NCI-H1105 treated with DMSO at 0.1 percent for 48 hours (cell line): ENCODE data around the gene MGAT1.
"Not testable (repeated sequence)": the region's sequence is repeated elsewhere in the genome, so short reads cannot be mapped to it uniquely, and the experiment has no call there.

Experiments used
- DNase-seq: peaks from one replicate; lab custom pipeline; 2025; lab: John Stamatoyannopoulos, UW

The MGAT1 gene

DNA sequence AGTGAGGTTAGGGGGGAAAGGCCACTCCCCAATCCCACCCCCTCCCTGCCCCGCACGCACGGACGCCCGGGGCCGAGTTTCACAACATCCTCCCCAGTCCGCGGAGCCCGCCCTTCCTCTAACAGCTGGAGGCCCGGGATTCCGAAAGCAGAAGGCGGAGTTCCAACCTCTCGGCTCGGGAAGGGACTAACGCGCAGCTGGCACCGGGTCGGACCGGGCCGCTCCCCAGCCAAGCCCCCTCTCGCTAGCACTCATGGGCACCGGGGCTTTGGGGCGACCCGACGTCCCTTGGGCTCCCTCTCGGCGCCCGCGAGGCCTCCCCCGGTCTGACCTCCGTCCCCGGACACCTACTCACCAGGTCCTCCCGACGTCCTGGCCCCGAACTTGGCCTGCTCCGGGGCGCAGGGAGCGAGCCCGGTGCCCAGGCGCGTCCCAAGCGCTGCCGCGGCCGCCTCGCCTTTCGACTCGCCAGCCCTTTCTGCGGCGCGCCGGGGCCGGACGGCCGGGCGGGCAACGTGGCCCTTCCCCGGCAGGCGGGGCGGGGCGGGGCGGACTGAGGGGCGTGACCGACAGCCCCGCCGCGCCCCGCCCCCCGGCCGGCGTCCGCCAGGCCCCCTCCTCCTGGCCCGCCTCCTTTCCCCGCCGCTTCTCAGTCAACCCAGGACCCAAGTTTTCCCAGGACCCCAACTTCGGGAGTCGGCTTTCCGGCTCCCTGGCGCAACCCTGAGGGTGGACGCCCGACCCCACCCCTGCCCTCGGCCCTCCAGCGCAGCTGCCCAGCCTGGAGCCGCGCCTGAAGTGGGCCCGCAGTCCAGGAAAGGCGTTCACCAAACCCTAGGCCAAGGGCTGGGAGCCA, at the start of gene MGAT1:
Gene MGAT1 (minus strand): TSS at position 482 of the 856 bp plus-strand sequence. CDS start 9,835 bp downstream, outside the sequence.
- DNase-seq: peak; percentile 14

DNA sequence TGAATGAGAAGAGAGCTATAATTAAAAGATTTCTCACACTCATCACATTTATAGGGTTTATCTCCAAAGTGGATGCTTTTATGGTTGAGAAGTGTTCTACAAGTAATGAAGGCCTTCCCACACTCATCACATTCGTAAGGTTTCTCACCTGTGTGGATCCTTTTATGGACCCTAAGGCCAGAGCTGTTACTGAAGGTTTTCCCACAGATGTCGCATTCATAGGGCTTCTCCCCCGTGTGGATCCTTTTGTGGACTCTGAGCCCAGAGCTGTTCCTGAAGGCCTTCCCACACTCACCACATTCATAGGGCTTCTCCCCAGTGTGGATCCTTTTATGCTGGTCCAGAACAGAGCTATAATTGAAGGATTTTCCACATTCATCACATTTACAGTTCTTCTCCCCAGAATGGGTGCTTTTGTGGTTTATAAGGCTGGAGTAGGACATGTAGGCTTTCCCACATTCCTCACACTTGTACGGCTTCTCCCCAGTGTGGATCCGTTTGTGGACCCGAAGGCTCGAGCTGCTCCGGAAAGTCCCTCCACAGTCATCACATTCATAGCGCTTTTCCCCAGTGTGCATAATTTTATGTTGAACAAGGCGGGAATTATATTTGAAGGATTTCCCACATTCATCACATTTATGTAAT, 48.0 kb upstream of the MGAT1 start:
- no peak for DNase-seq

DNA sequence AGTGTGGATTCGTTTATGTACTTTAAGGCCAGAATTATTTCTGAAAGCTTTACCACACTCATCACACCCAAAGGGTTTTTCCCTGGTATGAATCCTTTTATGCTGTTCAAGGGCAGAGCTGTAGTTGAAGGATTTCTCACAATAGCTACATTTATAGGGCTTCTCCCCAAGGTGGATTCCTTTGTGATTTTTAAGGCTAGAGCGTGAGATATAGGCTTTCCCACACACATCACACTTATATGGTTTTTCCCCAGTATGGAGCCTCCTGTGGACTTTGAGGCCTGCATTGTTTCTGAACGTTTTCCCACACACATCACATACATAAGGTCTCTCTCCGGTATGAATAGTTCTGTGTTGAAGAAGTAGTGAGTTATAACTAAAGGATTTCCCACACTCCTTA, 47.2 kb upstream of the MGAT1 start:
- no peak for DNase-seq

DNA sequence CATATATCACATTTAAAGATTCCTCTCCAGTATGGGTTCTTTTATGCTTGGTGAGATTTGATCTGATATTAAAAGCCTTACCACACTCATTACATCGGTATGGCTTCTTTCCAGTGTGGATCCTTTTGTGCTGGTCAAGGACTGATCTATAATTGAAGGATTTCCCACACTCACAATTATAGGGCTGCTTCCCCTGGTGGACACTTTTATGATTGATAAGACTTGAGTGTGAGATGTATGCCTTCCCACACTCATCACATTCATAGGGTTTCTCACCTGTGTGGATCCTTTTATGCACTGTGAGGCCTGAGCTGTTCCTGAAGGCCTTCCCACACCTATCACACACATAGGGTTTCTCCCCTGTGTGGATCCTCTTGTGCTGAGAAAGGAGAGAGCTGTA, 46.3 kb upstream of the MGAT1 start:
- DNase-seq: no peak

DNA sequence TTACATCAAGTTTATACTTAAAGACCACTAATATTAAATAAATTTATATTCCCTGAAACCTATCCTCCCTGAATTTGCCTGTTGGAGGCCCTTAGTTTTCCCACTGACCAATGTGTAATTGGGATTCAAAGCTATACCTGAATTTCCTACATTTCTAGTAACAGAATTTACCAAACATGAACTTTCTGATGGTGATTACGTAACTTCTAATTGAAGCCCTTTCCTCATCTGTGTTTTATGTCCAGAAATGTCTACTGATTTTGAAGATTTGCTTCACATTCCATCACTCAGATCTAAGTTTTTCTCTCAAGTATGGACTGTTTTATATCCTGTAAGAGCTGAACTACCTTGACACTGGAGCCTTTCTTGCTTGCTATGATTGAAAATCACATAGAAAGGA, 45.7 kb upstream of the MGAT1 start:
- no peak for DNase-seq

DNA sequence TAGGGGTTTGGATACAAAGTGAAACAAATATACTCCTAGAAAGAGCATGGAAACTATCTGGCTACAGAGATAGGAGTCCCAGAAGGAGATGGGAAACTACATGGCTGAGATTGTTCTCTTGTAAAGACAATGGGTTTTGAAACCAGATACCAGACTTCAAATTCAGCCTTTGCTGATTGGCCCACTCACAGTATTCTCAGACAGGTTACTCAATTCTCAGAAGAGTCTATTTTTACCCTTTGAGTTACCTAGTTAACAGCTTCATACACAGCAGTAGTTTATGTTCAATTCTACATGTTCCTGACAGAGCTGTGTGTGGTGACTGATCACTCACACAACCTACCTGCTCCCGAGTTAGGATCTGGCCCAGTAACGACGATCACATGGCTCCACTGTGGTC, 44.4 kb upstream of the MGAT1 start:
- DNase-seq: no peak

DNA sequence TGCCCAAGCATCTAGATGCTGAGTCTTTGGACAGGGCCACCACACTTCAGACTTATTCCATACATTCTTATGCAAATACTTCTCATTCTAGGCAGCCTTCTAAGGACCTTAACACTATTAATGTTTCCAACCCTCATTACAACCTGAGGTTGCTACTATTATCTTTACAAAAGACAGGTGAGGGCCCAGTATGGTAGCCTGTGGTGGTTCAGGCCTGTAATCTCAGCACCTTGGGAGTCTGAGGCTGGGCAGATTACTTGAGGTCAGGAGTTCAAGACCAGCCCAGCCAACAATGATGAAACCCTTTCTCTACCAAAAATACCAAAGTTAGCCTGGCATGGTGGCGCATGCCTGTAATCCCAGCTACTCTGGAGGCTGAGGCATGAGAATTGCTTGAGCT, 42.3 kb upstream of the MGAT1 start:
- DNase-seq: no peak

DNA sequence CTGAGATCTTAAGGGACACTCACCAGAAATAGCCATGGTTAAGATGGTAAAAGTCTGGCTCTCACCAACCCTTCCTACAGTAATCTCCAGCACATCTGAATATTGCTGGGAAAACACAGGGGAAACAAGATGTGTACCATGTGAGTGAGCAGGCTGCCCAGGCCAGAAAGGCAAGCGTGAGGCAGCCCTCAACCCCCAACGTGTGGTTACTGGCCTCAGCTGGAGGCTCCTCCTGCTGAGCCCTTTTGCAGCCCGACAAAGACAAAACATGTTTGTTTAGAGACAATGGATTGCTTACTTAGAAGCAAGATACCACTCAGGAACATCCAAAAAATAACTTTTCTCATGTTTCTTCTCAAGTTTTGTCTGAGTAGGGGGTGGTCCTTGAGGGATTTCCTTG, 41.8 kb upstream of the MGAT1 start:
- no peak for DNase-seq

DNA sequence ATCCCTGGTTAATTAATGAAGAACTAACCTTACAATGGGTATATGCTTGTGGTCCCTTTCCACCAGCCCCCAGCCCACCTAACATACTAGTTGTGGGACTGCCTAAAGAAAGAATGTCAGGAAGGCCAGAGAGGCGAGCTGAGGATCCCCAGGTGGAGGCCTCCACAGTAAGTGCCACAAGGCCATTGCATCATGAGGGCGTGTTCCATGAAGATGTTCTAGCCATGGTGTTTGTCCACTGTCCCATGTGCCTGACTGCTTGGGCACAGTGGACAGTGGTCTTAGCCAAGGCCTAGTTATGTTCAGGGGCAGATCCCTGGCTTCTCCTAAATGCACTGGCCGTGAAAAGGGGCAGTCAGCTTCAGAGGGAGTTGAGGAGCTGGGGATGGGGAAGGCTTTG, 37.3 kb upstream of the MGAT1 start:
- no peak for DNase-seq

DNA sequence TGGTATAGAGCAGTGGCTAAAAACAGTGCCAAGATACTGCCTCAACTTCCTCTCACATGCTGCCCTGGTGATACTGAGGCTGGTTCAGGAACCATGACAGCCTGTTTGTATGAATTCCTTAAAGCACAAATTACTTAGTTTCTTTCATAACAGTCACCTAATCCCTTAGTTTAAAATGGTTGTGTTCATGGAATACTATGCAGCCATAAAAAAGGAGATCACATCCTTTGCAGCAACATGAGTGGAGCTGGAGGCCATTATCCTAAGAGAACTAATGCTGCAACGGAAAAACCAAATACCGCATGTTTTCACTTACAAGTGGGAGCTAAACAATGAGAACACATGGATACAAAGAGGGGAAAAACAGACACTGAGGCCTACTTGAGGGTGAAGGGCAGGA, 36.6 kb upstream of the MGAT1 start:
- no peak for DNase-seq

DNA sequence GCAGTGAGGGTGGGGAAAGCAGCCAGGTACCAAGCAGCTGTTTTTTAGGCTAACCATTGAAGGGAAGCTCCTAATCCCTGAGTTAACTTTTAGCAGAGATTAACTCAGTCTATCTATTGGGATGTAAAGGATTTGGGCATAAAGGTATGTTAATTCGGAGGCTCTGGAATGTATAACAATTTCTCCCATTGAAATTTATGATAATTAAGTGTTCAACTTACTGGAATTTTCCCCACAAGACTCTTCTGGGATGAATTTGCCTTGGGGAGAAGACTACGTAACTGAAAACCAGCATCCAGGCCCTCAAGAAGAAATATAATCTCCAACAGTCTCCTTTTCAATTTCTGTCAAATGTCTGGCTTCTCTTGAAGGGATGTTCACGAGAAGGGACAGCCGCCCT, 34.9 kb upstream of the MGAT1 start:
- no peak for DNase-seq

DNA sequence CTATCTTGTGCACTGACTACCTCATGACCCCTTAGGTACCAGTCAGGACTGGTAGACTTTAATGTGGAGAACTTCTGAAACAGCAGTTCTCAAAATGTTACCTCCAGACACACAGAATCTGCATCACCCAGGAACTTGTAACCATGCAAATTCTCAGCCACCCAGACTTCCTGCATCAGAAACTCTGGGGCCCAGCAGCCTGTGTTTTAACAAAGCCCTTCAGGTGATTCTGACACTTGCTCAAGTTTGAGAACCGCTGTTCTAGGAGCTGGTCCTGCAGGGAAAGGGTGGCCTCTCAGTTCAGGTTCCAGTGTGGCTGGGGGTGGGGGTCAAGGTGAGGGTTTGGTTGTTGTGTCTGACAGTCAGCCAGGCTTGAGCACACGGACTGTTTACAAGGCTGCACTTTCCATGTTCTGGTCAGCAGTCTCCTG, 30.0 kb upstream of the MGAT1 start:
- no peak for DNase-seq

DNA sequence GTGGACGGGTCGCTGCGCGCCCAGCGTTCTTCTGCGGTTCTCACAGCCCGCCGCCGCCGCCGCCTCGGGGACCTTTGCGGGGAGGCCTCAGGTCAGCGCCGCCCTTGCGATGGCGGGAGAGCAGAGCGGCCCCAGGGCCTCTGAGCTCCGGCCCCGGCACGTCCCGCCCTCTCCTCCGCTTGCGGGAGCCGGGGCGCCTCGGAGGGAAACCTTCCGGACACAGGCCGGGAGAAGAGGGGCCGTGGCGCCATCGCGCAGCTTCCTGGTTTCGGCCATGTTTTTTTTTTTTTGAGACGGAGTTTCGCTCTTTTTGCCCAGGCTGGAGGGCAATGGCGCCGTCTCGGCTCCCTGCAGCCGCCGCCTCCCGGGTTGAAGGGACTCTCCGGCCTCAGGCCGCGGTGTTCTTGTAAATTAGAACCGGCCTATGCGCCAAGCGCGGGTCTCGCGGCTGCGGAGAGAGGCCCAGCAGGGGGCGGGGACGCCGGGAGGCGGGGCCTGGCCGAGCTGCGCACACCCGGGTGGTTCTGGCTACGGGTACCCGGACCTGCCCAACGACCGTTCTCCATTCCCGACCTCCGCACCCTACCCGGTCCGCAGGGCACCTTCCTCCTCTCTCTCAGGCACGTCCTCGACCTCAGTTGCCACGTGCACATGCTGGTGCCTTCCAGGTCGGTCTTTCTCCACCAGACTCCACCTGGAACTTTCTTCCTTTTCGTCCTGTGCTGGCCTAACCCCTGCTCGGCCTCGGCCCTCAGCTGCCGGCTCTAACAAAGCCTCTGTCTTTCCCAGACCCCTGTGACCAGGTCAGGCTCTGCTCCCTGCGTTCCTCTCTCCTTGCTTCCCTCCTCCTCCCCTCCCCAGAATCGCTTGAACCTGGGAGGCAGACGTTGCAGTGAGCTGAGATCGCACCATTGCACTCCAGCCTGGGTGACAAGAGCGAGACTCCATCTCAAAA, 28.8 kb upstream of the MGAT1 start:
- DNase-seq: peak; percentile 42

DNA sequence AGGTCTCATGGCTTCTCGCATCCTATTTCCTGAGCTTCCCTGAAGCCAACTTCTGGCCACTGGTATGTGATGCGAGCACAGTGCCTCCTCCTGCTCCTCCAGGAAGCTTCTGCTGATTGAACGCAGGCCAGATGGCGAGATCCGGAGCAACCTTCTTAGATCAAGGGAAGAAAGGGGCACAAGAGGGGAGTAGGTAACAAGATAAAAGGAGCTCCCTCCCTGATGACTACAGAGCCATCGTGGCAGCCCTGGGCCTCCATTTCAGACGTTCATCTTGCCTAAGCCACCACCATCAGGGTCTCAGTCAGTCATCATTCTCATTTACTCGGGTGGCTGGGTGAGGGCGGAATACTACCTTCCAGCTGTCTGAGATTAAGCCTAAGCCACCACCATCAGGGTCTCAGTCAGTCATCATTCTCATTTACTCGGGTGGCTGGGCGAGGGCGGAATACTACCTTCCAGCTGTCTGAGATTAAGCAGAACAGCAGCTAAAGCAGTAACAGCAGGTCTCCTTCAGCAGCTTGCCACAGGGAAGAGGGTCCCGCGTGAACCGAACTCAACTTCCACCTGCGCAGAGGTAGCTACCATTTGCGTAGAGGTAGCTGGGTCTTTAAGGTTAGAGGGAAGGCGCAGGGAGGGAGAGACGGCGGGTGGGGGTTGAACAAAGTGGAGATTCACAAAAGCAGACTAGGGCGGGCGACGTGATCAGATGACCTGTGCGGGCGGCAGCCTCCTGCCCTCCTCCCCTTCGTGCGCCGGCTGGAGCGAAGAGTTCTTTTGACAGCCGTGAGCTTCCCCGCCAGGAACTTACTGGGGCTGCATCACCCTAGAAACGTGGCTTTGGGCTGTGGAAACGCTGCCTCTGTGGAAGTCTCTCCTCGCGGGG, 27.9 kb upstream of the MGAT1 start:
- peak; percentile 34 for DNase-seq

DNA sequence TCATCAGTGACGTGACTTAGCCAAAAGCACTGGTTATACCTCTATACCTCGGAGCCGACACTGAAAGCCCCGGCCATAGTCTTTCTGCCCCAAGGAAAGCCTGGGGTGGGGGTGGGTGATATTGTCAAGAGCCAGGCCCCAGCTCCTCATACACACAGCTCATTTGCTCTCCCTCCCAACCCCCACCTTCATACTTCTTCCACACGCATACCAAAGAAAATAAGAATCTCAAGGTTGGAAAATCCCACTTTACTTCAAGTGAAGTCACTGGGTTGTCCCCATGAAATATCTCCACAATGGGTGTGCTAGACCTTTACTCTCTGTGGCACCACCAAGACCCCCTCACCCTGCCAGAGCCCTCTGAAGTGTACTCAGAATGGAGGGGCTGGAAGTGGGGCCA, 27.1 kb upstream of the MGAT1 start:
- DNase-seq: no peak

DNA sequence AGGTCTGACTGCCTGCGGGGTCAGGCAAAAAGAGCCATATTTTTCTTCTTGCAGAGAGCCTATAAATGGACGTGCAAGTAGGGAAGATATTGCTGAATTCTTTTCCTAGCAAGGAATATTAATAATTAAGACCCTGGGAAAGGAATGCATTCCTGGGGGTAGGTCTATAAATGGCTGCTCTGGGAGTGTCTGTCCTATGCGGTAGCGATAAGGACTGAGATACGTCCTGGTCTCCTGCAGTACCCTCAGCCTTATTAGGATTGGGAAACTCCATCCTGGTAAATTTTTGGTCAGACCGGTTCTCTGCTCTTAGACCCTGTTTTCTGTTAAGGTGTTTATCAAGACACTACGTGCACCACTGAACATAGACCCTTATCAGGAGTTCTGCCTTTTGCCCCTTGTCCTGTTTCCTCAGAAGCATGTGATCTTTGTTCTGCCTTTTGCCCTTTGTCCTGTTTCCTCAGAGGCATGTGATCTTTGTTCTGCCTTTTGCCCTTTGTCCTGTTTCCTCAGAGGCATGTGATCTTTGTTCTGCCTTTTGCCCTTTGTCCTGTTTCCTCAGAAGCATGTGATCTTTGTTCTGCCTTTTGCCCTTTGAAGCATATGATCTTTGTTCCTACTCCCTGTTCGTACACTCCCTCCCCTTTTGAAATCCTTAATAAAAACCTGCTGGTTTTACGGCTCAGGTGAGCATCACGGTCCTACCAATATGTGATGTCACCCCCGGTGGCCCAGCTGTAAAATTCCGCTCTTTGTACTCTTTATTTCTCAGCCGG, 26.3 kb upstream of the MGAT1 start:
- not testable (repeated sequence) for DNase-seq

DNA sequence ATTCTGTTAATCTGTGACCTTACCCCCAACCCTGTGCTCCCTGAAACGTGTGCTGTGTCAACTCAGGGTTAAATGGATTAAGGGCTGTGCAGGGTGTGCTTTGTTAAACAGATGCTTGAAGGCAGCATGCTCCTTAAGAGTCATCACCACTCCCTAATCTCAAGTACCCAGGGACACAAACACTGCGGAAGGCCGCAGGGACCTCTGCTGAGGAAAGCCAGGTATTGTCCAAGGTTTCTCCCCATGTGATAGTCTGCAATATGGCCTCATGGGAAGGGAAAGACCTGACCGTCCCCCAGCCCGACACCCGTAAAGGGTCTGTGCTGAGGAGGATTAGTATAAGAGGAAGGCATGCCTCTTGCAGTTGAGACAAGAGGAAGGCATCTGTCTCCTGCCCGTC, 24.8 kb upstream of the MGAT1 start:
- not testable (repeated sequence) for DNase-seq

DNA sequence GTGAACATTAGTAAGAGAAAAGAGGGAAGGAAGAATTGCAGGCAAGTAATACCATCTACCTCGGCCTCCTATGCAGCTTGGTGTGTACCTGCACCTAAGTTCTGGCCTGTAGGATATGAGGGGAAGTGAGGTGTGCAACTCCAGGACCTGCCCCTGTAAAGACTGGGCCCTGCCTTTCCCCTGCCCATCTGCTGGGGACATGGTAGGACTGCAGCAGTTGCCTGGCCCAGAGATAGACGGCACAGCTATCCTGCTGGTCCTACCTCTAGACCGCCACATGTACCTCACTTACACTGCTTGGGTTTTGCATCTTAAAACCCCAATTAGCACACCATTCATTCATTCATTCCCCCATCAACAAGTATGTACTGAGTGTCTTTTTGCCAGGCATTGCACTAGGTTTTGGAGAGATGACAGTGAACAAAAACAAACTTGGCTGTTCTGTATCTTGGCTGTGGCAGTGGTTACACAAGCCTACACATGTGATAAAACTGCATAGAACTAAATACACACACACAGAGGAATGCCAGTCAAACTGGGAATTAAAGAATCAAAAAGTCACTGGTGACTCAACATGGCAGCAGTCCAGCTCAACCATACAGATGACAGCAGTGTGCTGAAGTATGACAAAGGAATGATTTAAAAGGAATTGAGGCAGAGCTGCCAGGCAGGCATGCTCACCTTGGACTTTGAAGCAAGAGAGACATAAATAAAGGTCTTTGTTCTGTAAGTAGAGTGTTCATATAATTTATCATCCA, 23.3 kb upstream of the MGAT1 start:
- no peak for DNase-seq

DNA sequence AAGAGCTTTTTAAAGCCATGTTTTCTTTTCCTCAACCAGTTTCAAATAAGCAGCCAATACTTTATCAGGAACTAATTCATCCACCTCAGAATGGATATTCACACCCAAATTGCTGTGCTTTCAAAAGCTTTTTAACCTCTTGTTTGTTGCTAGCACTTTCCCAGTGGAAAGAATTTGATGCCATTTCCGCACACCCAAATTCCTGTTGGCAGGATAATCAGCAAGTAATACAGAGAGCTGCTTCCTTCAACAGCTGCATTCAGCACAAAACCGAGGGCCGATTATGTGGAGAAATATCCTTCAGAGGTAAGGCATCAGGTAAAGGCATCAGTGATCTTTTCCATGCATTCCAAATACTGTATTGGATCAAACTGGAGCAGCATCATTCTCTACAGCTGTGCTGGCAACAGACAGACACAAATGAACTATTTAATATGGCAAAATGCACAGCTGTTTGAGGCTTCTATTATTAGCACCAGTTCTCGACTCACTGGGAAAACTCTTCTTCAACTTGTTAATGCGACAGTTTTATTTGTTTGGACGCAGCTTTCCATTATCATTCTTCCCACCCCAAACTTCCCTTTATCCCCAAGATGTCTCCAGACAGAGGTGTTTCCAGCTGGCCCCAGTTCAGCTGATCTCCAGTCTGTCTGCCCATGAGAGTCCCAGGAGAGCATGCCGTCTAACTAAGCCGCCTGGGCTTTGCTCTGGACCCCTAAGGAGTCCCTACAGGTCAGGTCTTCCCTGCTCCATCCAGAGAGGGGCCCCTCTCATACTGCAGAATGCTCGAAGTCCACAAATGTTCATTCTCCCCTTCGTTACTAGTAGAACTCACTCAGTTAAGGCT, 22.2 kb upstream of the MGAT1 start:
- no peak for DNase-seq
